ENCODE data around the gene MKLN1. TPM values are rescaled to one million over a fixed set of nuclear protein-coding genes. Genes with fewer than 3 reads are reported as not detected.
A peak's percentile ranks its signal among the peaks of the same experiment; 100 is the strongest.
"Not testable (repeated sequence)": the region's sequence is repeated elsewhere in the genome, so short reads cannot be mapped to it uniquely, and the experiment has no call there.

MKLN1 gene
- total RNA-seq, 1 donor from 2014 or later = 55.9 TPM

DNA sequence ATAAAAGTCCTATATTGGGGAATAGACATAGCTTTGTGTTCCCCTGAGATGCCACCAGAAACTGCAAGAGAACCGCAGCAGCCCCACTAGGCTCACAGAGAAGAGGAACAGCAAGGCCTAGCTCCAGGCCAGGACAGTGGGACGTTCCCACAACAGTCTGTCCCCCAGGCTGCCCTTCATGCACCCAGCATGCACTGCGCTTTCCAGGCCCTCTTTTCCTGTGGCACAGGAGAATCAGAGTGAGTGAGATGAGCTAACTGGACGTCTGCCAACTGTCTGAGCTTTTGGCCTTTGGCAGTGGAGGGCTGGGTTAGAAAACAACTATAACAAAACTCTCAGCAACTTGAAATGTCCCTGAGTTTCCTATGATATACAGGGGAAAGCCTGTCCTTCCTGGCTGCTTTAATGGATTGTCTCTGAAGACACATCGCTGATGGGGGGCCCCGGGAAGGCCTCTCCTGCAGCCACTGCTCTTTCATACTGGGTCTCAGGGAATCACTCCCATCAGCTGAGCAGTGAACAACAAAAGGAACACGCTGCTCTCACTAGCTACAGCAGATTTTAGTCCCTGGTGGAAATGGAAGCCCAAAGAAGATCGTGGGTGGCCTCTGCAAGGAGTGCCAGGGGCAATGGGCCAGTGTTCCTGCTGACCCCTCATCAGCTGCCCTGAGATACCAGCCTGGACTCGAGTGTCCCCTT is 175.3 kb downstream of the MKLN1 start:
- no peaks in the 10 kb centered on the region for H3K27me3 Mint-ChIP-seq
- no peak overlapping the region for H3K27ac Mint-ChIP-seq
- TF ChIP-seq CTCF (IDR thresholded peaks at IDR 0.05; ENCODE audit: unreplicated experiment) = no peak
- peaks cover 3% of the 10 kb centered on the region for H3K4me1 Mint-ChIP-seq (ENCODE audit: low read depth)
- H3K36me3 Mint-ChIP-seq (ENCODE audit: insufficient read depth) = no peaks in the 10 kb centered on the region
- H3K9me3 Mint-ChIP-seq (ENCODE audit: low read depth) = no peaks in the 10 kb centered on the region
- no peak for DNase-seq (ENCODE audit: low spot score, unreplicated experiment)
- H3K4me3 Mint-ChIP-seq (ENCODE audit: low read depth) = no peak overlapping the region

DNA sequence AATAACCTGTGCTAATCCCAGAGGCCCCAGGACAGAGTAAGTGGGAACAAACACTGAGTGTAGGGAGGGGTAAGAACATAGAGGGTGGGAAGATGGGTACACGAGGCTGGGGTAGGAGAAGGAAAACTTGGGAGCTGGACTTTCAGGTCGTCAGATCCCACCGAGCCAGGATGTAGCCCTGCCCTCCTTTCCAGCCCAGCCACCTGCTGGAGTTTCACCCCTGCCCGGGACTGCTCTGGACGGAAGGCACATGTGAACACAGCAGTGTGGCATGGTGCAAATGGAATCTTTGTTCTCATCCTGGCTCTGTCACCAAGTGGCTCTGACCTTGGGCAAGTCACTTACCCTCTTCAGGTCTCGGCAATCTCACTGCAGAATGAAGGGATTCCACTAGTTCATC is 176.0 kb downstream of the MKLN1 start:
- no peaks in the 10 kb centered on the region for H3K36me3 Mint-ChIP-seq (ENCODE audit: insufficient read depth)
- no peak for TF ChIP-seq CTCF (IDR thresholded peaks at IDR 0.05; ENCODE audit: unreplicated experiment)
- H3K4me1 Mint-ChIP-seq (ENCODE audit: low read depth) = peaks cover 3% of the 10 kb centered on the region
- H3K4me3 Mint-ChIP-seq (ENCODE audit: low read depth) = no peak overlapping the region
- peak overlapping the region; percentile 67 for H3K27ac Mint-ChIP-seq
- no peaks in the 10 kb centered on the region for H3K9me3 Mint-ChIP-seq (ENCODE audit: low read depth)
- H3K27me3 Mint-ChIP-seq = no peaks in the 10 kb centered on the region
- DNase-seq (ENCODE audit: low spot score, unreplicated experiment) = no peak

DNA sequence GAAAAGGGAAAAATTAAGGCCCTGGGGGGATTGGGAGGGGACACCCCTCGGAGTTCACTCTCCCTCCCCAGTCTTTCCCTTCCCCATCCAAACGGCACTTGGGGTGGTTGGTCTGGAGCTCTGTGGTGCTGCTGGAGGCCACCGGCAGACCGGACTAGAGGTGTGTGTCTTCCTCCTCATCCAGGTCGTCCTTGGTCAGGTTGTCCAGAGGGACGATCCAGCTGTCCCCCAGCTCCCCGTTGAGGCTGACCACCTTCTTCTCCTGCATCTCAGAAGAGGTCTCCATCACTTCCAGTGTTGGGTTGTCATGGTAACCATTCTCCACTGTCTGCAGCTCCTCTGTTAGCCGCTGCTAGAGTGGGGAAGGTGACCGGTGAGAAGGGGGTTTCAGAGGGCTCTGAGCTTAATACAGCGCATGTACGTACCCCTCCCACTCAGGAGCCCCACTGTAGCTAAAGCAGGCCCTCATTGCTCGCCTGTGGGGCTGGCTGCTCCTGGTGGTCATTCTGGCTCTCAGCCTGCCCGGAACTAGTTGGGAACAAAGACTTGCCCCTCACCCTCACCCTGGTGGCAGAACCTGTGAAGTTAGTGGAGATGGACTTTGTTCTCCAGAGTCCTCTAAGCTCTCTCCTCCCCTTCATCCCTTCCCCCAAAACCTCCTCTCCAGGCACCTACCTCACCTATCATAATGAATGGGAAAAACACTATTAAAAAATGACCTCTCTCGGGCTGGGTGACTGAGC is 176.7 kb downstream of the MKLN1 start:
- H3K4me3 Mint-ChIP-seq (ENCODE audit: low read depth) = no peak overlapping the region
- peaks cover 2% of the 10 kb centered on the region for H3K36me3 Mint-ChIP-seq (ENCODE audit: insufficient read depth)
- no peaks in the 10 kb centered on the region for H3K9me3 Mint-ChIP-seq (ENCODE audit: low read depth)
- no peaks in the 10 kb centered on the region for H3K27me3 Mint-ChIP-seq
- TF ChIP-seq CTCF (IDR thresholded peaks at IDR 0.05; ENCODE audit: unreplicated experiment) = no peak
- no peak for DNase-seq (ENCODE audit: low spot score, unreplicated experiment)
- peaks cover 3% of the 10 kb centered on the region for H3K4me1 Mint-ChIP-seq (ENCODE audit: low read depth)
- no peak overlapping the region for H3K27ac Mint-ChIP-seq

GRCh38 chr7:131505037-131505620 is 177.5 kb downstream of the MKLN1 start:
- H3K27me3 Mint-ChIP-seq; H3K4me3 Mint-ChIP-seq (ENCODE audit: low read depth); H3K4me1 Mint-ChIP-seq (ENCODE audit: low read depth); H3K9me3 Mint-ChIP-seq (ENCODE audit: low read depth); H3K36me3 Mint-ChIP-seq (ENCODE audit: insufficient read depth); H3K27ac Mint-ChIP-seq; DNase-seq (ENCODE audit: low spot score, unreplicated experiment): not testable (repeated sequence)

DNA sequence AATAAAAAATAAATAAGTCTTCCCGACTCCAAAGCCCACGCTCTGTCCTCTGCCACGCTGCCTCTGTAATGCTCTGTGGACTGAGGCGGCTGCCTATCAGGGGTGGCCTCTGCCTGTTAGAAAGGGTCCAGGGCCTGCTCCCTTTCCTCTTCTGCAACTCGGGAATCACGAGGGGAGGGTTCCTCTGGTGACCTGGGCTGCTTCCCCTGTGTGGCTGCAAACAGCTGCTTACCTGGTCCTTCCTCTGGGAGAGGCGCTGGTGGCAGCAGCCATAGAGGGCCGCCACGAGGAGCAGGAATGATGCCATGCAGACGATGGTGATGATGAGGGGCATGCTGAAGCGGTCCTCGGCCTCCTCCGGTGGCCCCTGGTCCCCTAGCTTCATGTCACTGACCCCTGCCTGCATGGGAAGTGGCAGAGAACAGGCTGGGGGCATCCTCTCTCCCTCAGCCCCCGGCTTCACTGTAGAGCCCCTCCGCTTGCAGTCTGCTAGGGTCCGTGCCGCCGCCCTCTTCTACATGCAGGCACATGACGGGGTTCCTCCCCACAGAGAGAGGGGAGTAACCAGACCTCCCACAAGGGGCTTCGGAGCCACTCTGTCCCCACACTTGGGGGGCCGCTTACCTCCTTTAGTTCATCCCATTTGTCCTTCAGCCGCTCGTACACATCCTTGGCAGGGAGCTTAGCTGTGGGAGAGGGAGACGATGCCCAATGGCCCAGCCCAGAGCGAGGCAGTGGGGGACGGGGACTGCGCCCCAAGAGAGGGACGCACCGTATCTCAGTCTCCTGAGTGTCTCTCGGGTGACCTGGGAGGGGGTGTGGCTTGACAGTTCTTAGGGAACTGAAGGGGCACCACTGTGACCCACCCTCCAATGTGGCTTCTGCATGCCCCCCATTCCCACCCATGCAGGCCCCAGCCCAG is 178.2 kb downstream of the MKLN1 start:
- no peak overlapping the region for H3K27ac Mint-ChIP-seq
- no peaks in the 10 kb centered on the region for H3K9me3 Mint-ChIP-seq (ENCODE audit: low read depth)
- H3K36me3 Mint-ChIP-seq (ENCODE audit: insufficient read depth) = peaks cover 2% of the 10 kb centered on the region
- no peak for TF ChIP-seq CTCF (IDR thresholded peaks at IDR 0.05; ENCODE audit: unreplicated experiment)
- H3K4me3 Mint-ChIP-seq (ENCODE audit: low read depth) = no peak overlapping the region
- no peak for DNase-seq (ENCODE audit: low spot score, unreplicated experiment)
- H3K4me1 Mint-ChIP-seq (ENCODE audit: low read depth) = peaks cover 3% of the 10 kb centered on the region
- H3K27me3 Mint-ChIP-seq = no peaks in the 10 kb centered on the region

Data from progenitor cell of endocrine pancreas (in vitro differentiated cells).